ENCODE data around the gene BOD1L2.

Gene BOD1L2

DNA sequence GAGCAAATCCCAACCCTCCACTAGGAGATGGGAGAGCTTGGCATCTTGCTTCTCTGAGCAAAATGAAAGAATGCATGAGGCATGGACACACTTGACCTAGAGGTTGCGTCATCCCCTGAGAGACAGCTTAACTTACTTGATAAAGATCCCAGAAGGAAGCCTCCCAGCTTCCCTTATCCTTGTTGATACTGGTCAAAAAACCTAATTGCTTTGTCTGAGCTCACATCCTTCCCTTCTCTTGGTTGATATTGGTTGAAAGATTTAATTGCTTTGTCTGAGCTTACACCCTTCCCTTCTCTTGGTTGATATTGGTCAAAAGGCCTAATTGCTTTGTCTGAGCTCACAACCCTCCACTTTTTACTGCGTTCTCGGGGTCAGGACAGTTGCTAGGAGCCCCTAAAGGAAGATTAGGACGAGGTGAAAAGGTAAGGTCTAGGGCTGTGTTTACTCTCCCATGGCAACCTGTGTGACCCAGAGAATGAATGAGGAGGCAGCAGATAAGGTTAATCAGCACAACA, 12.2 kb upstream of the BOD1L2 start:
- Histone ChIP-seq H3K27me3 (no peaks in the 10 kb centered on the region), H3K4me3 (ENCODE audit: low read depth, low read length) (no peak overlapping the region), H3K9me3 (no peaks in the 10 kb centered on the region), H3K4me1 (no peaks in the 10 kb centered on the region), H3K36me3 (no peaks in the 10 kb centered on the region)
- TF ChIP-seq, protein P1, sequence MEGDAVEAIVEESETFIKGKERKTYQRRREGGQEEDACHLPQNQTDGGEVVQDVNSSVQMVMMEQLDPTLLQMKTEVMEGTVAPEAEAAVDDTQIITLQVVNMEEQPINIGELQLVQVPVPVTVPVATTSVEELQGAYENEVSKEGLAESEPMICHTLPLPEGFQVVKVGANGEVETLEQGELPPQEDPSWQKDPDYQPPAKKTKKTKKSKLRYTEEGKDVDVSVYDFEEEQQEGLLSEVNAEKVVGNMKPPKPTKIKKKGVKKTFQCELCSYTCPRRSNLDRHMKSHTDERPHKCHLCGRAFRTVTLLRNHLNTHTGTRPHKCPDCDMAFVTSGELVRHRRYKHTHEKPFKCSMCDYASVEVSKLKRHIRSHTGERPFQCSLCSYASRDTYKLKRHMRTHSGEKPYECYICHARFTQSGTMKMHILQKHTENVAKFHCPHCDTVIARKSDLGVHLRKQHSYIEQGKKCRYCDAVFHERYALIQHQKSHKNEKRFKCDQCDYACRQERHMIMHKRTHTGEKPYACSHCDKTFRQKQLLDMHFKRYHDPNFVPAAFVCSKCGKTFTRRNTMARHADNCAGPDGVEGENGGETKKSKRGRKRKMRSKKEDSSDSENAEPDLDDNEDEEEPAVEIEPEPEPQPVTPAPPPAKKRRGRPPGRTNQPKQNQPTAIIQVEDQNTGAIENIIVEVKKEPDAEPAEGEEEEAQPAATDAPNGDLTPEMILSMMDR (IDR thresholded peaks at IDR 0.05; ENCODE audit: low read depth, low read length) = no peak
- no peak for DNase-seq

DNA sequence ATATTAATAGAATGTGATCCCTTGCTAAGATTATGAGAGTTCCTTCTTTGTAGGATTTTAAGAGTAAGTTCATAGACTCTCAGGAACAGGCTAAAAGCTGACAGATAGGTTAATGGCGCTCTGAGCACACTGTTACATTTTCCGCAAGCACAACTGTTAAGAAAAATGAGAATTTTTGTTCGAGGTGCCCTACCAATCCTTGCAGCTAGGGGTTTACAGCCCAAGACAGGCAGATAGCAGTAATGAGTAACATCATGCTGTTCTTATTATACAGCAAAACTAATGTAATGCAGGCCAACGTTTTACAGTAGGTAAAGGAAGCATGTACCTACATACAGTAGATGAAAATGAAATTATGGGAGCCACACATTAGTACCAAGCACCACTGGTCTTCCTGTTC, 11.2 kb upstream of the BOD1L2 start:
- H3K4me1 ChIP-seq = no peaks in the 10 kb centered on the region
- no peaks in the 10 kb centered on the region for H3K9me3 ChIP-seq
- DNase-seq = no peak
- TF ChIP-seq, protein P1 (IDR thresholded peaks at IDR 0.05; ENCODE audit: low read depth, low read length) = peak; percentile 24; the same call in 1 of the 2 replicates
- H3K4me3 ChIP-seq (ENCODE audit: low read depth, low read length) = no peak overlapping the region
- no peaks in the 10 kb centered on the region for H3K36me3 ChIP-seq
- no peaks in the 10 kb centered on the region for H3K27me3 ChIP-seq

DNA sequence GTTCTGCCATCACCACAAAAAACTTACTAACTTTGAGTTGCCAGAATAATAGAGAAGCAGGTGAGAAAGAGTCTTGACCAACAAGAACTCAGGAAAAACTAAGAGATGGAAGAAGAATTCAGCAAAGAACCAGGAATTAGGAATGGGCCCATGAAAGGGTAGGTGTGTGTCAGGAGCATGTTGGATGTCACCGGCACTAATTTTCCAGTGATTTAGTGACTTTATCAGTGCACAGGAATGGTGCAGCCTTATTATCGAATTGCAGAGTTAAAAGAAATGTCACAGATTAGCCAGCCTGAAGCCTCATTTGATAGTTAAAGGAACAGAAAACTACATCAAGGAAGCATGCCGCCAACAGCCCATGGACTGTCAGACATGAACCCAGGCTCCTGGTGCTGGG, 9.0 kb upstream of the BOD1L2 start:
- no peak overlapping the region for H3K4me3 ChIP-seq (ENCODE audit: low read depth, low read length)
- H3K4me1 ChIP-seq = no peaks in the 10 kb centered on the region
- H3K36me3 ChIP-seq = no peaks in the 10 kb centered on the region
- TF ChIP-seq, protein P1 (IDR thresholded peaks at IDR 0.05; ENCODE audit: low read depth, low read length) = no peak
- H3K27me3 ChIP-seq = no peaks in the 10 kb centered on the region
- H3K9me3 ChIP-seq = no peaks in the 10 kb centered on the region
- no peak for DNase-seq

DNA sequence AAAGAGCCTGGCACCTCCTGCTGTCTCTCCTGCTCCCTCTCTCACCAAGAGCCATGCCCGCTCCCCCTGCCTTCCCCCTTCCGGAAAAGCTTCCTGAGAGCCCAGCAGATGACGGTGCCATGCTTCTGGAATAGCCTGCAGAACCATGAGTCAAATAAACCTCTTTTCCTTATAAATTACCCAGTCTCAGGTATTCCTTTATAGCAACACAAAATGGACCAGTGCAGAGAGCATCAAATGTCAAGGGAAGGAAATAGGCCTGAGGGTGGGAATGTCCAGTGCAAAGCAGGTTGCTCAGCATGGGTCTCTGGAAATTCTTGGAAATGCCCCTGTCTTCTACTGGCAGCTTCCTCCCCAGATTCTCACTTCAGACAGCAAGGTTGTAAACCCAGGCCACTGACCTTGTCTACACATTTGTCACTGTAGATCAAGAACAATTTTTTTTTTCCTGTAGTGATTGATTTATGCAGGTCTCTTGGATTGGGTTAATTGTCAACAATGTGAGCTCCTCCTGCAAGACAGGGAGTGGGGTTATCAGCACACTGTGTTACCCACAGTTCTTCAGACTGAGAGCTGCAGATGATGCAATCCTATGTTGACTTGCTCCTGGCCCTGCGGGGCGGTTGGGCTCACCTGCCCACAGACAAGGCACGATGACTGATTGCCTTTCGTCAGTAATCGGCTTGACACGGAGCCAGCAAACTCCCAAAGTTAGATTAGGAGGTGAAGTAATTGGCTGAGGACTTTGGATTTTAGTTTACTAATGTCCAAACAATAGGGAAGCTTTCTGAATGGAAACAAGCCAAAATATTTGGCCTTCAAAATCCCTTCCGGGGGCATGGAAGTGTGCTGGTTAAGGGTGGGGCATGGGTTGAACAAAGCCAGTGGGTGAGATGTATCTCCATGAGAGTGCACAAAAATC, 5.4 kb upstream of the BOD1L2 start:
- DNase-seq = no peak
- no peak overlapping the region for H3K4me3 ChIP-seq (ENCODE audit: low read depth, low read length)
- TF ChIP-seq, protein P1 (IDR thresholded peaks at IDR 0.05; ENCODE audit: low read depth, low read length) = no peak
- no peaks in the 10 kb centered on the region for H3K9me3 ChIP-seq
- no peaks in the 10 kb centered on the region for H3K4me1 ChIP-seq
- H3K36me3 ChIP-seq = no peaks in the 10 kb centered on the region
- H3K27me3 ChIP-seq = no peaks in the 10 kb centered on the region

DNA sequence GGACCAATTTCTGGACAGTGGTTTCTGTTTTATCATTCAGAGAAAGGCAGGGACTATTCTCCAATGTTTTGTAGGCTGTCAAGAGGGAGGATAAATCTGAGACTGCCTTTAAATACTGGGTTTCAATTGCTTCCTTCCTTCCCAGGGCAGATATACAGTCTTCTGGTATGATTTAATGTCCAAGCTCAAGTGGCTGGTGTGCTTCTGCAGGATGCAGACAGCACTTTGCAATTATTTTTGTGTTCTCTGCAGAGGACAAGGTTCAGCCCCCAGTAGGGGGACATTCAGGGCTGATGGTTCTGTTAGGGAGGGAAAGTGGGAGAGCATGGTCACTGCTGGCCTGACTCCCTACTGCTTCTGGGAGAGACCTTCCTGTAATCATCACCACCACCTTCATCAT, 4.6 kb upstream of the BOD1L2 start:
- H3K36me3 ChIP-seq = no peaks in the 10 kb centered on the region
- no peaks in the 10 kb centered on the region for H3K27me3 ChIP-seq
- no peaks in the 10 kb centered on the region for H3K9me3 ChIP-seq
- H3K4me3 ChIP-seq (ENCODE audit: low read depth, low read length) = no peak overlapping the region
- TF ChIP-seq, protein P1 (IDR thresholded peaks at IDR 0.05; ENCODE audit: low read depth, low read length) = no peak
- H3K4me1 ChIP-seq = no peaks in the 10 kb centered on the region
- no peak for DNase-seq

DNA sequence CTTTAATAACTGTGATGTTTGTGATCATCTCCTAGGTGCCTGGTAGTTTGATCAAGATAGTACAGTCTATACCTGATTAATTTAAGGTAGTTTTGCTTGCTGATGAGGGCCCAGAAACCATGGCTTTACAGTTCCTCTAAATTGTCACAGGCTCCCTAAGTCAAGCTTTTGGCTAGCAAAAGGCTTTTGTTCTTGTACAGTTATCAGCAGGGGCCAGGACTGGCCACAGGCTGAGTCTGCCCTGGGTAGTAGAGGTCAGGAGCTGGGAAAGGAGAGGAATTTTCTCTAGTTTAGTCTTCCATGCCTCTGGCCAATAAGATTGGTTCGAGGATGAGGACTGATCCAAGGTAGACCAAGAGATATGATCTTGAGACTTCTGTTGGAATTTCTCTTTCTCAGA, 3.6 kb upstream of the BOD1L2 start:
- Histone ChIP-seq H3K27me3 (no peaks in the 10 kb centered on the region), H3K4me3 (ENCODE audit: low read depth, low read length) (no peak overlapping the region), H3K4me1 (no peaks in the 10 kb centered on the region), H3K36me3 (no peaks in the 10 kb centered on the region), H3K9me3 (no peaks in the 10 kb centered on the region)
- no peak for DNase-seq
- TF ChIP-seq, protein P1 (IDR thresholded peaks at IDR 0.05; ENCODE audit: low read depth, low read length) = no peak
